Bronchial epithelial cell (primary cell): ENCODE results near the gene HIGD1B. TPM values are rescaled to one million over a fixed set of nuclear protein-coding genes. Genes with fewer than 3 reads are reported as not detected.

Source experiments
- DNase-seq: peaks from one replicate; pipeline ENCODE4 v3.0.0-alpha.2; 2010; ENCODE audit warnings: low read depth
- FAIRE-seq: peaks from 2 replicates; lab custom pipeline; 2011; peaks lifted over from hg19 to GRCh38; lab: Jason Lieb, UNC
- H3K27me3 ChIP-seq: 2 replicates; pipeline ENCODE4 v1.5.1; 2011; ENCODE audit warnings: low read length; ENCODE audit not compliant: control insufficient read depth, insufficient read depth
- H3K36me3 ChIP-seq: 2 replicates; pipeline ENCODE4 v1.5.1; 2011; ENCODE audit warnings: low read length; ENCODE audit not compliant: control insufficient read depth, insufficient read depth
- H3K4me3 ChIP-seq: 2 replicates; pipeline ENCODE4 v1.5.1; 2011; ENCODE audit warnings: mild to moderate bottlenecking, low read depth, low read length, control low read depth
- CTCF ChIP-seq: IDR thresholded peaks from 2 replicates; pipeline ENCODE4 v1.5.1; 2011; ENCODE audit warnings: mild to moderate bottlenecking, moderate library complexity, low read length, control low read depth, inconsistent platforms; ENCODE audit not compliant: insufficient read depth, severe bottlenecking
- total RNA-seq: library from RNA; depleted of rRNA; stranded (reverse); fragments of >200 nt; gene quantifications from 2 replicates; pipeline ENCODE4 v1.2.1, GENCODE V29; 2014

Gene HIGD1B
- total RNA-seq, 1 donor from 2014 or later = not detected

- FAIRE-seq (no peak), DNase-seq (no peak)
- TF ChIP-seq CTCF = no peak
- no peak overlapping the region for H3K4me3 ChIP-seq
- H3K27me3 ChIP-seq = no peaks in the 10 kb centered on the region
- peaks cover 24% of the 10 kb centered on the region for H3K36me3 ChIP-seq
Observed at GRCh38 chr17:44884941-44885340, 37.3 kb downstream of the HIGD1B start.

GRCh38 chr17:44887016-44887415, 39.3 kb downstream of the HIGD1B start:
- peaks cover 18% of the 10 kb centered on the region for H3K36me3 ChIP-seq
- no peak for TF ChIP-seq CTCF
- H3K27me3 ChIP-seq = no peaks in the 10 kb centered on the region
- no peak overlapping the region for H3K4me3 ChIP-seq
- no peak for FAIRE-seq
- DNase-seq = no peak

- H3K4me3 ChIP-seq = no peak overlapping the region
- H3K27me3 ChIP-seq = no peaks in the 10 kb centered on the region
- DNase-seq (no peak), FAIRE-seq (no peak)
- no peak for TF ChIP-seq CTCF
- H3K36me3 ChIP-seq = peaks cover 19% of the 10 kb centered on the region
Observed at GRCh38 chr17:44887971-44888954, 40.6 kb downstream of the HIGD1B start.

- TF ChIP-seq CTCF = no peak
- Histone ChIP-seq H3K4me3 (no peak overlapping the region), H3K36me3 (peaks cover 18% of the 10 kb centered on the region), H3K27me3 (no peaks in the 10 kb centered on the region)
- DNase-seq (no peak), FAIRE-seq (no peak)
Observed at GRCh38 chr17:44889003-44889402, 41.3 kb downstream of the HIGD1B start.

- Histone ChIP-seq H3K4me3 (no peak overlapping the region), H3K27me3 (no peaks in the 10 kb centered on the region), H3K36me3 (peaks cover 6% of the 10 kb centered on the region)
- DNase-seq = no peak
- TF ChIP-seq CTCF = no peak
- no peak for FAIRE-seq
Observed at GRCh38 chr17:44892250-44892649, 44.6 kb downstream of the HIGD1B start.

- peaks cover 6% of the 10 kb centered on the region for H3K36me3 ChIP-seq
- no peak for DNase-seq
- no peak overlapping the region for H3K4me3 ChIP-seq
- no peaks in the 10 kb centered on the region for H3K27me3 ChIP-seq
- no peak for FAIRE-seq
- no peak for TF ChIP-seq CTCF
Observed at GRCh38 chr17:44894642-44895041, 47.0 kb downstream of the HIGD1B start.
